HG03575 (cell line): Measurements from ENCODE around the gene CDKL5.

Experiments
- ATAC-seq: cut with Tn5 transposase; IDR thresholded peaks from one replicate; pipeline ENCODE4 v1.9.1; 2021; ENCODE audit not compliant: unreplicated experiment, insufficient number of reproducible peaks, low FRiP score; ENCODE audit errors: extremely low read depth

The CDKL5 gene

DNA sequence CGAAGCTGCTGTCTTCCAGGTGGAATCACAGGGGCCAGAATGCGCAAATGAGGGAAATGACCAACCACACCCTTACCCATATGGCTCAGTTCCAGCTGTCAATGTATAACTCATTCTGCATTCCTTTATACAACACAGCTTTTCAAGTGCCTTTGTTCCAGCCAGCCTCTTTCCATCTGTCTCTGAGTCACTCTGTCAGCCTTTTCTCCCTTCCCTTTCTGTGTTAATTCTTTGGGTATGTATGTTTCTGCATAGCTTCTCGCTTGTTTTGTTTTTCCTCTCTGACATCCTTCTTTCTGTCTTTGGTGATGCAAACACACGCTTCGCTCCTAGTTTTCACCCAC is 192.0 kb downstream of the CDKL5 start:
- no peak for ATAC-seq

DNA sequence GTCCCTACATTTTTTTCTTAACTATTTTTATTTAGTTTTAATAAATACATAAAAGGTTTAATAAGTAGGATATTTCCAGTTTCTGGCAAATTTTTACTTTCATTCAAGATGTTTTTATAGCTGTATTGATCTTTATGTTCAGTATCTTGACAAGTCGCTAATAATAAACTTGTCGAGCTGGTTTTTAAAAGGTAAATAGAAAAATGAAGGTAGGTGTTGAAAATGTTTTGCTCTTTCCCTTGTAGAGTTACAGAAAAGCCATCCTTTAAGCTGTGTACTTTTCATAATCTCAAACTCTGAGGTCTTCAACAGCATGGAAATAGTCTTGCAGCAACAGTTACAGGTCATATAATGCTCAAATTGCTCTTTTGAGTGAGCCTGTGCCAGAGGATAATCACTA is 193.9 kb downstream of the CDKL5 start:
- ATAC-seq, result no peak

DNA sequence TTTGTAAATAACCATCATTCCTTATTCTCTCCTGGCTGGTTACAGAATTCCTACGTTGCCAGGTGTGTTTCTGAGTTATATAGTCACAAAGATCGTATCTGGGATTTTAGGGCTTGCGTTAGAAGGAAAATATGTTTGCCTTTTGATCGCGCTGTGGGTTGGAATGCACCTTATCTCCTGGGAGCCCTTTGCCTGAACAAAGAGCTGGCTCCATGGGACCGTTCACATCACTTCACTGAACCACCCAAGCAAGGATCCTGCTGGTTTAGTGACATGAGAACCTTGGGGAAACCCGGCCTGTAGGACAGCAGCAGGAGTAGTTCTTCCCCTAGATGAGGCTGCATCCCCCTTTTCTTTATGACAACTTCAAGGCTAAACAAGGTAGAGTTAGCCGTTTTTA is 194.9 kb downstream of the CDKL5 start:
- ATAC-seq, result no peak

DNA sequence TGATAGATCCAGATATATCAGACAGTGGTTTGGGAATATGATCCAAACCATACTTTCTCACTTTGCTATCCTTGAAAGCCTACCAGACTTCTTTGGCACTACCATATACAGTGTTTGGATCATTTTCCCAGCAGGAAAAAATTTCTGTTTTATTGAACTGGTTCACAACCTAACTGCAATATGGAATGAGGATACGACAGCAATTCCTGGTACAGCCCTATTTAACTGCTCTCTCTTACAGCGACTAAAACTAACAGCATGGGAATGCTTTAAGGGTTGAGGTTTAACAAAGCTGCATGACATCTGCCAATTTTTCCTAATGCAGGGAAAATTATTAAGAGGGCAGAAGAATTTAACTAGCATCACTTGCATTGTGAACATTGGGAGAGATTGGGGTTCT is 199.2 kb downstream of the CDKL5 start:
- ATAC-seq, result no peak

DNA sequence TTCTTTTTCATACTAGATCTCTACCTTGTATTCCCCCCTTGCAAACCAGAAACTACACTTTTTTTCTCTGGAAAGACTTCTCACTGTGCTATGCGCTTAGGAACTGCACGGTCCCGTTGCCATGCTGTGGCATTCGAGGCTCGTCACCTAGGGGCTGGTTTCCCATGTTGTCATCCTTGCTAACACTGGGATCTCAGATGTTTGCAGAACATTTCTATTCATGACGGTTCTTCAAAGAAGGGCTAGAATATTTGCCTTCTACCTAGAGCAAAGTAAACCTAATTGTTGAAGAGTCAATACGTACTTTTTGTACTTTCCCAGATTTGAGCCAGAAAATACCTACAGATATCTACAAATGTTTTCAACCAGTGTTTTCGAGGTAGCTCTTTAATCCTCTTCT is 205.5 kb downstream of the CDKL5 start:
- ATAC-seq, result no peak

DNA sequence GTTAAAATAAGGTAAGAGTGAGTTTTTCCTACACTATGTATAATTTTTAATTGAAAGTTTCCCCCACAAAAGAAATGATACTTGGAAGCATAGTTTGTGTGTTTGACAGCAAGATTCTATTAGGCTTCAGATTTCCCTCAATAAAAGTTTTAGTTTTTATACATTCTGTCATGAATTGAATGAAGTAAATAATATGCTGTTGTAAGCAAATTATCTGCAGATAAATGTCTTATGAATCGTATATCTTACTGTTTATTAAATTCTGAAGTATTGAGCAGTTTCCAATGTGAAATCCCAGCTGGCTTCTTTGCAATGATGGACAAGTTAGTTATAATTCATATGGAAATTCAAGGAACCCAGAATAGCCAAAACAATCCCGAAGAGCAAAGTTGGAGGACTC is 213.0 kb downstream of the CDKL5 start:
- ATAC-seq, result no peak

DNA sequence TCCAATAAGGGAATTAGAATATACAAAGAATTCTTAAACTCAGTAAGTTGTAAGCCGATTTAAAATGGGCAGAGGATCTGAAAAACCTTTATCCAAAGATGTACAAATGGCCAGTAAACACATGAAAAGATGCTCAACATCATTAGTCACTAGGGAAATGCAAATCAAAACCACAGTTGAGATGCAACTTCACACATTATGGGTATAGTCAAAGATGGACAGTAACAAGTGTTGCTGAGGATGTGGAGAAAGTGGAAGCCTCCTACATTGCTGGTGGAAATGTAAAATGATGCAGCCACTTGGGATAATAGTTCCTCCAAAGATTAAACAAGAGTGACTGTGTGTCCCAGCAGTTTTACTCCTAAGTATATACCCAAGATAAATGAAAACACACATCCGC is 213.9 kb downstream of the CDKL5 start:
- ATAC-seq, result no peak

DNA sequence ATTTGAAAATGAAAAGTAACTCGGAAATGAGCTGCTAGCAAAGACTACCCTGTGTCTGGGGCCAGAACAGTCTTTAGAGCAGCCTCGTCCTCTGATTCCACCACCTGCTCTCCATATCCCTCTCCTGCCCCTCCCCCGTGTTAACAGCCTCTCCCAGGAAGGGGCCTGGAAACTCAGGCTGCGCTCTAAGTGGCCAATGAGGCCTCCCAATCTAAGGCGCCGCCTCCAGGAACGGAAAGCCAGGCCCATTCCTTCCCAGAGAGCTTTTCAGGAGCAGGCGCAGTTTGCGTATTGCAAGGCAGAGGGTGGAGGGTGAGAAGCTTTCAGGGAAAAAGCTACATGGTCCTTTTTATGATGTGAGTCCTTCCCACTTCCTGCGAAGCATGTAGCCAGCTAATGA is 215.3 kb downstream of the CDKL5 start:
- ATAC-seq, result no peak

DNA sequence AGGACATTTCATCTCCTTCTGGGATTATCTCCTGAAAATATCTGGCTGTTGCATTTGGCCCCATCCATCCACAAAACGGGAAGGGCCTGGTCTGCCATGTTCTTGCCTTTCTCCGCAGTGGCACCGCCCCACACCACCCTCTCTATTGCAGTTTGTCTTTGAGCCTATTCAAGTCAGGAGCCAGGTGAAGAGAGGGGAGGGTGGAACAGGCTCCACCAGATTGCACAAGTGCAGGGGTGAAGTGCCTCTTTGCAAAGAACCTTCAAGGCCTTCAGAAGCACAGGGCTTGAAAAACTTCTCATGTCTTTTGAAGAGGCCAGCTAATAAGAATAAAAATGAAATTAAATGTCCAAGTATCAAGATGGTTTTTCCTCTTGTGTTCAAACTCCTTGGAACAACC is 217.8 kb downstream of the CDKL5 start:
- ATAC-seq, result no peak

DNA sequence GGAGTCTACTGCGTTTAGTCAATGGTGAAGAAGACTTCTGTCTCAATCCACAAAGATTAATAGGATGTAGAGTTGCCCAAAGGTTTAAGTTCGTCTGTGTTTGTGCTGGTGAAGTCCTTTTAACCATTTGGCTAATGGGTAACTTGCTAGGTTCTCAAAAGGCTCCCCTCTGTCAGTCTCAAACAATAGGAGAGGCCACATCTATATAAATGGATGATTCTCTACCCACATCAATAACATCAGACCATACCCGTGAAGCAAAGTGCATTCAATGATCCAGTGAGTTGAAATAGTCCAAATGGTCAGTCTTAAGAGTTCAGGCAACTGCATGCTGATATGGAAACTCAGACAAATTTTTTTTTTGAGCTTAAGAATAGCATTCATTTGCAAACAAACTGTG is 218.4 kb downstream of the CDKL5 start:
- no peak for ATAC-seq

DNA sequence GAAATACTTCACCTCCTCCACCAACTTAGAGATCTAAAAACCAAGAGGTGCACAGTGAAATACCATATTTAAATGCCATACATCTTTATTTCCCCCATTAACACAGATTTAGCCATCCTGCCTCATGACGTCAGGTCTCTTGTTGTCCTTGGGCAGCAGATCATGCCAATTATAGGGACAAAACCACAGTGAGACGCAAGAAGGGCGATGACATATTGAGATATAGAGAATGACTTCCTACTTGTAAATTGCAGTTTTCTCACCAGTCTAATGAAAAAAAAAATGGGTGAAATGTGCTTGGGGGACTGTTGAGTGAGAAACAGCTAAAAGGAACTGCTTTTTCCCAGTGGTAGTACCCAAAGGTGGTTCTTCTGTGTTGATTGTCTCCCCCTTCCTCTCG is 222.2 kb downstream of the CDKL5 start:
- no peak for ATAC-seq

DNA sequence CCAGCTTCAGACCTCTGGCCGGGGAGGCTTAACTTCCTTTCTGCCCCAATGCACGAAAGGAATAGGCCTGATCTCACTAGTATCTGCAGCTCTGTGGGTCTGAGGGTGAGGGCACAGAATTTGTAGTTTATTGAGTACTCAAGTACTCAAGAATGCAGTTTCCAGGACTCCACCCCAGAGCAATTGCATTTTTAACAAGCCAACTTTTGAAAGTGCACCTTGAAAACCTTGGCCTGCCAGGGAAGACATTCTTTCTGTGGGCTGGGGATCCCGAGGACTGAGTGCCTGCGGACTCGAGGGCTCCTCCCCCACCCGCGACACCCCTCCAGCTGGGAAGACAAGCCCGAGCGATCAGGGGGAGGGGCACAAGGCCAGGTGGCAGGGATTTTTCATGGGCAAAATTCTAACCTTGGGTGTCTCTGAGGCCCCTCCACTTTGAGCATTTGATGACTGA is 224.1 kb downstream of the CDKL5 start:
- no peak for ATAC-seq

DNA sequence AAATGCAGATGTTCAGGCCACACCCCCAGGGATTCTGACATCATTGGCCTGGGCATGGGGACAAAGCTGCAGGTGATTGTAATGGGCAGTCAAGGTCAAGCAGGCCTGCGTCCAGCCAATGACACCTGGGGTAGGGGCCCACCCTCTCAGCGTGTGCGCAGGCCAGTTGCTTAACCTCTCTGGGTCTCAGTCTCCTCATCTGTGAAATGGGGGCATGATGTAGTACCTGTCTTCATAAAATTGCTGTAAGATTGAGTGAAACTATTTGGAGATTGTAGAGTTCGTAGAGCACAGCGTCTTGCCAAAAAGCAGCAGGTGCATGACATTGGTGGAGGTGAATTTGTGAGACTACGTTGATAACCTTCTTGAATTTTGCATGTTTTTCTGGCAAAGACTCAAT is 225.3 kb downstream of the CDKL5 start:
- no peak for ATAC-seq

DNA sequence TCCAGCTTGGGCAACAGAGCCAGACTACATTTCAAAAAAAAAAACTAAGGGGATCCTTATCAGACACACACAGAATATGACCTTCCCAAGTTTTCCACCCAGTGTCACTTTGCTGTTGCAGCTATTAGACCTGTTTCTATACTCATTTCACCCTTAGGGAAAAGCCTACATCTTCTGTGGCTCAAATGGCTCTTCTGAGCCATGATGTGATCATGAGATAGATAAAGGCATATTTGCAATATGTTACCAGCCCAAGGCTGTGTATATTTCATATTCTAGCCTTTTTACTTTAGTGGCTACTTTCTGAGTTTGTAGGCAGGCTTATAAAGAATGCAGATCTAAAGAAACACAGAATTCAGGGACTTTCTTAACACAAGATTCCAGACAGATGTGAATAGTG is 227.2 kb downstream of the CDKL5 start:
- ATAC-seq, result no peak

DNA sequence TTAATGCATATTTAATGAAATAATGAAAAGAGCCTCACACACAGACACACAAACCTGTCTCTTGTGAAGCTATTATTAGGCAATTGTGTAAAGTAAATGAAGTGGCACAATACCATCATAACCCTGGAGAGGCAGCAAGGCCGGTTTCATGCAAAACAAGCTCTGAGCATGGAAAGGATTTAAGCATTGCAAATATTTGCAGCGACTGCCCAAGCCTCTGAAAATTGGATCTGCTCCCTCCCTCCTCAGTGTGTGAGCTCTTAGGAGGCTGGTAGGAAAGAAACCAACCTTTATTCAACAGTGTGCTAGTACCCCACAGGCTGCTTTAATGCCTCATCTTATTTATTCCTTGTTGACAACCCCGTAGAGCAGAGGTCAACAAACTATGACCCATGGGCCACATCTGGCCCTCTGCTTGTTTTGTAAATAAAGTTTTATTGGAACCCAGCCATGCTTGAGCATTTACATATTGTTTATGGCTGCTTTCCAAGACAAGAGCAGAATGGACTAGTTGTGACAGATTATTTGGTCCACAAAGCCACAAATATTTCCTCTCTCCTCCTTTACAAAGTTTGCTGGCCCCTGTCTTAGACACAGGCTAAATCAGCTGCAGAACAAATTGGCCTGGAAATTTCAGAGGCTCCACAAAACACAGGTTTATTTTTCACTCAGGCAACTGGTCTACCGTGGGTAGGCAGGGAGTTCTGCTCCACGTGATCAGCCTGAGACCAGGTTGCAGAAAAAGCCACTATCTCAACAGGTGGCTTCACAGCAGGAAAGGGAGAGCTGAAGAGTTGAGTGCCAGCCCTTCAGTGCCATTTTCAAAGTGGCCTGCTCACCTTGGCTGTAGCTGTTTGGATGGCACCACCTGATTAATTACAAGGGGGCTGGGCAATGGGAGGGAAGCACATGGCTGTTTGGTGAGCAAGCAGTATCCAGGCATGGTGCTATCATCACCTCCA is 229.7 kb downstream of the CDKL5 start:
- ATAC-seq, result no peak

DNA sequence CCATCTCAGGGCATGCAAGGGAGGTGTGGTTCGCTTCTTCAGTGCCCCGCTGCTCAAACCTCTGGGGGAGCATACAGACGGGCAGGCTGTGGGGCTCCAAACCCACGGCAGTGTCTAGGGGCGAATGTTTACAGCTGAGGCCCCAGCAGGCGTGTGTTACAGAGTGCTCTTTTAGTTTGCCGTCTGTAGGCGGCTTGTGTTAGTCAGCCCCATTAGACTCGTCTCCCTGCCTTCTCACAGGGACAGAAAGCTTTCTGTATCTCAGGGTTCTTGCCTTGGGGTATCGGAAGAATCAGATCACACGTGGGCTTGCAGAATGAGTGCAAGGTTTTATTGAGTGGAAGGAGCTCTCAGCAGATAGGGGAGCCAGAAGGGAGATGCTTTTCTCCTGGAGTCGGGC is 235.9 kb downstream of the CDKL5 start:
- ATAC-seq, result no peak

DNA sequence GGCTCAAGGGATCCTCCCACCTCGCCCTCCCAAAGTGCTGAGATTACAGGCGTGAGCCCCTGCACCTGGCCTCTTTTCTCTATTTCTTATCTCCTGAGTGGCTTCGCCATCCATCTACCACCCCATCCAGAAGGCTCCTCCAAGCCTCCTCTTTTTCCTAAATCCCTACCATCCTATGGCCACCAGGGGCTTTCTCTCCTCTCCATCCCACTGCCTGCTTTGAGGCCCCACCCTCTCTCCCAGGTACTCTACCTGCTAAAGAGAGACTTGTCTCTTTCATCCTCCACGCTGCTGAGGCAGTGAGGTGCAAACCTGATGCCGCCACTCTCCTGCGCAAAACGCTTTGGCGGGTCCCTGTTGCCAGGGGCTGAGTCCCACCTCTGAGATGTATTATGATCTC is 239.5 kb downstream of the CDKL5 start:
- ATAC-seq, result no peak

DNA sequence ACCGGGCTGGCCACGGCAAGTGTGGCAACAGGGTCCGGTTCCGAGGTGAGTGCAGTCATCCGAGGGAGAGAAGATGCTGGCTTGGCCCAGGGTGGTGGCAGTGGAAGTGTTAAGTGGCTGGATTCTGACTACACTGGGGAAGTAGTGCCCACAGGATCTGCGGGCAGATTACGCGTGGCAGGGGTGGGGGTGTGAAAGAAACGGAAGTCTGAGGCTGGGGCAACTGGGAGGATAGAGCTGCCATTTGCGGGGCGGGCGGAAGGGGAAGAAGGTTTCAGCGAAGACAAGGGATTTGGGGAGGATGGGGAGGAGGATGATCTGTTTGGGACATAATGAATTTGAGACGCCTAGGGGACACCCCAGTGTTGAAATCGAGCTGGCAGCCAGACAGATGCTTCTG is 241.2 kb downstream of the CDKL5 start:
- ATAC-seq, result no peak

DNA sequence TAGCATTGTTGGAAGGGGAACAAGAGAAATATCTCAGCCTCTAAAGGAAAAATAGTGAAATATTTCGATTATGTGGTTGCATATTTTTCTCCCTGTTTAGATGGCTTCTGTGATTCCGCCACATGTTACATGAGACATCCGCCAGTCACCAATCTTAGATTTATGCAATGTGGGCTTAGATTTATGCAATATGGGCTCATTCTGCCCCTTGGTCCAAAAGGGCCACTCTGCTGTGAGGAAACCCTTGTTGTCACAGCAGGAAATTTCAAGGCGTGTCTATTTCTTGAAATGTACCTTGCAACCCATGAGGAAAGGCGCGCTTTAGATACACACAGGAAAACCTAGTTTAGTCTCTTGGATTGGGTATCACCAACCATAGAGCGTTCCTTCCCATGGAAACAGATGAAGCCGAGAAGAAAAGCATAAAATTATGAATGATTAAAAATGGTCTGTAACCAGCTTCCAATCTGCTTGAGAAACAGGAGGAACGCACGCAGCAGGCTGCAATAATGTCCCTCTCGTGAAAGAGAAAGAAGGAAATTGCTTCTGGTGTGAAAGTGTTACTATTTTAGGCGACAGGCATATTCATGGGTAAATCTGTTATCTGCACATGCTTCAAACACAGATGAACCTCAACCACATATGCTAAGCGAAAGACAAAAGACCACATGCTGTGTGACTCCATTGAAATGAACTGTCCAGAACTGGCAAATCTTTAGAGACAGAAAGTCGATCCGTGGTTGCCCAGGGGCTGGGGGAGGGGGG is 242.8 kb downstream of the CDKL5 start:
- no peak for ATAC-seq

DNA sequence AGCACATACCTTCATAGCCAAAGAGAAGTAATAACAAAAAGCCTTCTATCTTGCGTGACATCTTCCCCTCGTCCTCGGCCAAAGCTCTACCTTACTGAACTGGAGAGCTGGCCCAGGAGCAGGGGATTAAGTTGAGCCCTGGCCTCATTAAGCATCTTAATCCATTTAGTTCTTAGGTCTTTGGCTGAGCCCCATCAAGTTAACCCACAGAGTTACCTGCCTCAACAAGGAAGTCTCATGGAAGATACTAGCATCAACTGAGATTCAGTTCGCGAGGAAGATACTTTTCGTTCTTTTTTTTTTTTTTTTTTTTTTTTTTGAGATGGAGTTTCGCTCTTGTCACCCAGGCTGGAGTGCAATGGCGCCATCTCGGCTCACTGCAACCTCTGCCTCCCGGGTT is 246.6 kb downstream of the CDKL5 start, which contains the start of gene RS1:
RS1 (minus strand) TSS at position 101 of the 400 bp plus-strand sequence; CDS start at position 61, 40 bp downstream.
- ATAC-seq, result no peak
